GM12864 (cell line): ENCODE data around the gene ANKRD18B.
A peak's percentile ranks its signal among the peaks of the same experiment; 100 is the strongest.
"Not testable (repeated sequence)": the region's sequence is repeated elsewhere in the genome, so short reads cannot be mapped to it uniquely, and the experiment has no call there.

Experiments
- DNase-seq: peaks from one replicate; pipeline ENCODE4 v3.0.0-alpha.2; 2011; ENCODE audit warnings: low read depth
- H3K4me3 ChIP-seq: 2 replicates; pipeline ENCODE4 v1.5.1; 2011; ENCODE audit warnings: mild to moderate bottlenecking, low read depth, low read length, control low read depth
- CTCF ChIP-seq: IDR thresholded peaks from 2 replicates; pipeline ENCODE4 v1.5.1; 2011; ENCODE audit warnings: low read depth, mild to moderate bottlenecking, moderate library complexity, low read length, control low read depth, inconsistent platforms; ENCODE audit errors: missing control alignments

ANKRD18B gene

GRCh38 chr9:33523397-33524305, at the start of gene ANKRD18B:
ANKRD18B (plus strand) TSS chr9:33524251; CDS start chr9:33524490, 239 bp downstream.
- not testable (repeated sequence) for DNase-seq
- H3K4me3 ChIP-seq = peak within 1 kb of the TSS; percentile 25

- H3K4me3 ChIP-seq = no peak overlapping the region
- TF ChIP-seq CTCF = no peak
Measured at GRCh38 chr9:33475357-33475756, 48.7 kb upstream of the ANKRD18B start.

GRCh38 chr9:33476503-33476902, 47.5 kb upstream of the ANKRD18B start:
- no peak for DNase-seq
- H3K4me3 ChIP-seq = no peak overlapping the region

More at GRCh38 chr9:33475357-33475756, 48.7 kb upstream of the ANKRD18B start:
- no peak for DNase-seq

GRCh38 chr9:33480106-33480505, 43.9 kb upstream of the ANKRD18B start:
- no peak overlapping the region for H3K4me3 ChIP-seq
- no peak for DNase-seq
- no peak for TF ChIP-seq CTCF

More at GRCh38 chr9:33476503-33476902, 47.5 kb upstream of the ANKRD18B start:
- TF ChIP-seq CTCF = no peak

- no peak for TF ChIP-seq CTCF
- DNase-seq = no peak
- H3K4me3 ChIP-seq = no peak overlapping the region
Measured at GRCh38 chr9:33480976-33481375, 43.1 kb upstream of the ANKRD18B start.

GRCh38 chr9:33485312-33485711, 38.7 kb upstream of the ANKRD18B start:
- H3K4me3 ChIP-seq, DNase-seq: not testable (repeated sequence)

- H3K4me3 ChIP-seq = no peak overlapping the region
- DNase-seq = no peak
- no peak for TF ChIP-seq CTCF
Measured at GRCh38 chr9:33489066-33489465, 35.0 kb upstream of the ANKRD18B start.

GRCh38 chr9:33493819-33494218, 30.2 kb upstream of the ANKRD18B start:
- not testable (repeated sequence) for DNase-seq, H3K4me3 ChIP-seq
